Left ventricle myocardium inferior (tissue), 1 donor: ENCODE results near the gene MALRD1. TPM values are rescaled to one million over a fixed set of nuclear protein-coding genes. Genes with fewer than 3 reads are reported as not detected.

Experiments used
- DNase-seq: peaks from one replicate; pipeline ENCODE4 v3.0.0-alpha.2; 2020
- H3K27ac ChIP-seq: fragments of 200-600 bp; replicated peaks from 2 replicates; pipeline ENCODE4 v1.8.0; 2021
- H3K27me3 ChIP-seq: fragments of 200-600 bp; 2 replicates; pipeline ENCODE4 v1.8.0; 2021; ENCODE audit warnings: low read depth
- H3K36me3 ChIP-seq: fragments of 200-600 bp; 2 replicates; pipeline ENCODE4 v1.8.0; 2021
- H3K4me1 ChIP-seq: fragments of 200-600 bp; 2 replicates; pipeline ENCODE4 v1.8.0; 2021
- H3K4me3 ChIP-seq: fragments of 200-600 bp; 2 replicates; pipeline ENCODE4 v1.8.0; 2021; ENCODE audit warnings: mild to moderate bottlenecking, moderate library complexity
- H3K9me3 ChIP-seq: fragments of 200-600 bp; replicated peaks from 2 replicates; pipeline ENCODE4 v1.8.0; 2021
- CTCF ChIP-seq: fragments of 200-600 bp; IDR thresholded peaks from 2 replicates; pipeline ENCODE4 v1.8.0; 2021; ENCODE audit warnings: antibody characterized with exemption, mild to moderate bottlenecking, borderline replicate concordance
- intact Hi-C: fragments of 100-400 bp; cut with micrococcal nuclease; formaldehyde crosslinking; loops from one replicate; pipeline ENCODE4 v1.11.0; 2022
- total RNA-seq: library from RNA; stranded (reverse); fragmentation: NEBNext Ultra II Directional; extraction: Animal tissue kit (Norgen Biotek cat#: 25700); gene quantifications from one replicate; pipeline ENCODE4 v1.2.1, GENCODE V29; 2021
- donor health status: DM: no; HTN: yes; CAD: no; lungs with severe emphysema.

MALRD1 gene
- total RNA-seq, 1 donor from 2014 or later = 0.47 TPM

- no peak for DNase-seq
- H3K27me3 ChIP-seq = no peaks in the 10 kb centered on the region
- intact Hi-C loops = no loop called here
- peaks cover 8% of the 10 kb centered on the region for H3K9me3 ChIP-seq
- no peak for TF ChIP-seq CTCF
- H3K36me3 ChIP-seq = no peaks in the 10 kb centered on the region
- H3K4me1 ChIP-seq = no peaks in the 10 kb centered on the region
- H3K4me3 ChIP-seq = no peak overlapping the region
- H3K27ac ChIP-seq = no peak overlapping the region
These were observed 405.4 kb downstream of the MALRD1 start for GRCh38 chr10:19453967-19454366.

GRCh38 chr10:19461588-19461987 lies 413.0 kb downstream of the MALRD1 start:
- Histone ChIP-seq H3K4me3 (no peak overlapping the region), H3K4me1 (no peaks in the 10 kb centered on the region), H3K27ac (no peak overlapping the region), H3K27me3 (no peaks in the 10 kb centered on the region), H3K9me3 (no peaks in the 10 kb centered on the region), H3K36me3 (no peaks in the 10 kb centered on the region)
- no peak for TF ChIP-seq CTCF
- intact Hi-C loops = no loop called here
- DNase-seq = no peak

GRCh38 chr10:19466709-19467108 lies 418.1 kb downstream of the MALRD1 start:
- Histone ChIP-seq H3K27me3 (no peaks in the 10 kb centered on the region), H3K36me3 (no peaks in the 10 kb centered on the region), H3K4me3 (no peak overlapping the region), H3K9me3 (peaks cover 16% of the 10 kb centered on the region), H3K27ac (no peak overlapping the region), H3K4me1 (no peaks in the 10 kb centered on the region)
- intact Hi-C loops = no loop called here
- DNase-seq = no peak
- no peak for TF ChIP-seq CTCF

- Histone ChIP-seq H3K27me3 (no peaks in the 10 kb centered on the region), H3K36me3 (no peaks in the 10 kb centered on the region), H3K4me3 (no peak overlapping the region), H3K9me3 (peaks cover 16% of the 10 kb centered on the region), H3K27ac (no peak overlapping the region), H3K4me1 (no peaks in the 10 kb centered on the region)
- no peak for DNase-seq
- intact Hi-C loops = no loop called here
- TF ChIP-seq CTCF = no peak
These were observed 419.8 kb downstream of the MALRD1 start for GRCh38 chr10:19468413-19468812.

- H3K9me3 ChIP-seq = peaks cover 16% of the 10 kb centered on the region
- no peaks in the 10 kb centered on the region for H3K27me3 ChIP-seq
- no peak overlapping the region for H3K4me3 ChIP-seq
- TF ChIP-seq CTCF = no peak
- no peak overlapping the region for H3K27ac ChIP-seq
- intact Hi-C loops = no loop called here
- H3K36me3 ChIP-seq = no peaks in the 10 kb centered on the region
- H3K4me1 ChIP-seq = no peaks in the 10 kb centered on the region
- no peak for DNase-seq
These were observed 420.9 kb downstream of the MALRD1 start for GRCh38 chr10:19469521-19469920.

- no peak overlapping the region for H3K27ac ChIP-seq
- no peak overlapping the region for H3K4me3 ChIP-seq
- peaks cover 11% of the 10 kb centered on the region for H3K9me3 ChIP-seq
- no peak for DNase-seq
- no peaks in the 10 kb centered on the region for H3K27me3 ChIP-seq
- intact Hi-C loops = no loop called here
- H3K4me1 ChIP-seq = no peaks in the 10 kb centered on the region
- H3K36me3 ChIP-seq = no peaks in the 10 kb centered on the region
- no peak for TF ChIP-seq CTCF
These were observed 431.3 kb downstream of the MALRD1 start for GRCh38 chr10:19479854-19480253.
